Activated T-helper 2 cell treated with anti-CD3 and anti-CD28 coated beads, Interferon-gamma antibody, Interleukin-2, Interleukin-4, amounts not matched to agents 10 μg/mL and 5 μg/mL and 100 μg/mL, durations not matched to agents 14 hours and 24 hours and 36 hours (primary cell): ENCODE data around the gene LMX1B. TPM values are rescaled to one million over a fixed set of nuclear protein-coding genes. Genes with fewer than 3 reads are reported as not detected.
"Not testable (repeated sequence)": the region's sequence is repeated elsewhere in the genome, so short reads cannot be mapped to it uniquely, and the experiment has no call there.

Source experiments
- DNase-seq: peaks from one replicate; pipeline ENCODE4 v3.0.0; 2021; ENCODE audit warnings: low spot score
- H3K27ac Mint-ChIP-seq: one replicate; pipeline ENCODE4 v1.8.0; 2021; ENCODE audit warnings: mixed read lengths
- H3K27me3 Mint-ChIP-seq: one replicate; pipeline ENCODE4 v1.8.0; 2021; ENCODE audit warnings: low read depth, mixed read lengths
- H3K36me3 Mint-ChIP-seq: one replicate; pipeline ENCODE4 v1.8.0; 2021; ENCODE audit warnings: low read depth, mixed read lengths
- H3K4me1 Mint-ChIP-seq: one replicate; pipeline ENCODE4 v1.8.0; 2021; ENCODE audit warnings: low read depth, mixed read lengths
- H3K4me3 Mint-ChIP-seq: one replicate; pipeline ENCODE4 v1.8.0; 2021; ENCODE audit warnings: low read depth, mild to moderate bottlenecking, moderate library complexity, mixed read lengths
- H3K9me3 Mint-ChIP-seq: one replicate; pipeline ENCODE4 v1.8.0; 2021; ENCODE audit warnings: mixed read lengths
- intact Hi-C: fragments of 100-400 bp; cut with micrococcal nuclease; formaldehyde crosslinking; loops from one replicate; pipeline ENCODE4 v1.15.1; 2023
- total RNA-seq: library from RNA; stranded (reverse); gene quantifications from 2 replicates; pipeline ENCODE4 v1.2.3, GENCODE V29; 2022

Gene LMX1B
- total RNA-seq, 1 donor from 2014 or later = not detected

- Mint-ChIP-seq H3K27me3 (peaks cover 24% of the 10 kb centered on the region), H3K36me3 (no peaks in the 10 kb centered on the region), H3K4me1 (peaks cover 14% of the 10 kb centered on the region), H3K4me3 (no peak overlapping the region), H3K9me3 (no peaks in the 10 kb centered on the region), H3K27ac (no peak overlapping the region)
- DNase-seq = no peak
- intact Hi-C loops = loop anchor here (5.0 kb wide), 1 partner anchor 41 kb away; no protein-coding TSS in a partner anchor
These were observed 92.9 kb downstream of the LMX1B start for GRCh38 chr9:126706698-126707053.

- peaks cover 14% of the 10 kb centered on the region for H3K4me1 Mint-ChIP-seq
- no peak overlapping the region for H3K27ac Mint-ChIP-seq
- peaks cover 26% of the 10 kb centered on the region for H3K27me3 Mint-ChIP-seq
- intact Hi-C loops = loop anchor here (5.0 kb wide), 1 partner anchor 40 kb away; no protein-coding TSS in a partner anchor
- H3K4me3 Mint-ChIP-seq = no peak overlapping the region
- no peaks in the 10 kb centered on the region for H3K36me3 Mint-ChIP-seq
- no peak for DNase-seq
- H3K9me3 Mint-ChIP-seq = no peaks in the 10 kb centered on the region
These were observed 93.4 kb downstream of the LMX1B start for GRCh38 chr9:126707083-126707482.

- not testable (repeated sequence) for H3K36me3 Mint-ChIP-seq, H3K4me3 Mint-ChIP-seq, H3K9me3 Mint-ChIP-seq, H3K27ac Mint-ChIP-seq
- peaks cover 26% of the 10 kb centered on the region for H3K27me3 Mint-ChIP-seq
- intact Hi-C loops = loop anchor here (5.0 kb wide), 1 partner anchor 40 kb away; no protein-coding TSS in a partner anchor
- H3K4me1 Mint-ChIP-seq = peaks cover 14% of the 10 kb centered on the region
- DNase-seq = peak; percentile 4
These were observed 94.0 kb downstream of the LMX1B start for GRCh38 chr9:126707712-126708111.

GRCh38 chr9:126708178-126708577 is 94.5 kb downstream of the LMX1B start:
- Mint-ChIP-seq H3K27me3 (peaks cover 28% of the 10 kb centered on the region), H3K9me3 (no peaks in the 10 kb centered on the region), H3K4me1 (peaks cover 14% of the 10 kb centered on the region), H3K27ac (no peak overlapping the region), H3K4me3 (no peak overlapping the region), H3K36me3 (no peaks in the 10 kb centered on the region)
- DNase-seq = peak; percentile 7
- intact Hi-C loops = loop anchor here (5.0 kb wide), 1 partner anchor 39 kb away; no protein-coding TSS in a partner anchor

GRCh38 chr9:126709241-126709640 is 95.5 kb downstream of the LMX1B start:
- intact Hi-C loops = loop anchor here (5.0 kb wide), 1 partner anchor 38 kb away; no protein-coding TSS in a partner anchor
- H3K27me3 Mint-ChIP-seq = peaks cover 31% of the 10 kb centered on the region
- peaks cover 14% of the 10 kb centered on the region for H3K4me1 Mint-ChIP-seq
- no peaks in the 10 kb centered on the region for H3K36me3 Mint-ChIP-seq
- H3K27ac Mint-ChIP-seq = no peak overlapping the region
- DNase-seq = peak; percentile 4
- no peak overlapping the region for H3K4me3 Mint-ChIP-seq
- H3K9me3 Mint-ChIP-seq = no peaks in the 10 kb centered on the region

GRCh38 chr9:126715382-126715781 is 101.7 kb downstream of the LMX1B start:
- no peak for DNase-seq
- no peaks in the 10 kb centered on the region for H3K36me3 Mint-ChIP-seq
- H3K27ac Mint-ChIP-seq = no peak overlapping the region
- intact Hi-C loops = no loop called here
- H3K27me3 Mint-ChIP-seq = peaks cover 35% of the 10 kb centered on the region
- no peak overlapping the region for H3K4me3 Mint-ChIP-seq
- H3K4me1 Mint-ChIP-seq = peaks cover 14% of the 10 kb centered on the region
- no peaks in the 10 kb centered on the region for H3K9me3 Mint-ChIP-seq

- H3K4me3 Mint-ChIP-seq, H3K9me3 Mint-ChIP-seq, H3K27ac Mint-ChIP-seq, intact Hi-C loops, DNase-seq, H3K36me3 Mint-ChIP-seq: not testable (repeated sequence)
- Mint-ChIP-seq H3K27me3 (peaks cover 29% of the 10 kb centered on the region), H3K4me1 (peaks cover 29% of the 10 kb centered on the region)
These were observed 103.7 kb downstream of the LMX1B start for GRCh38 chr9:126717441-126717840.

- no peak overlapping the region for H3K4me3 Mint-ChIP-seq
- H3K9me3 Mint-ChIP-seq = no peaks in the 10 kb centered on the region
- peak overlapping the region; percentile 65 for H3K27ac Mint-ChIP-seq
- DNase-seq = peak; percentile 84
- H3K36me3 Mint-ChIP-seq = no peaks in the 10 kb centered on the region
- intact Hi-C loops = no loop called here
- peaks cover 21% of the 10 kb centered on the region for H3K27me3 Mint-ChIP-seq
- peaks cover 35% of the 10 kb centered on the region for H3K4me1 Mint-ChIP-seq
These were observed 105.9 kb downstream of the LMX1B start for GRCh38 chr9:126719618-126720031.

- Mint-ChIP-seq H3K9me3 (no peaks in the 10 kb centered on the region), H3K27ac (peak overlapping the region; percentile 65), H3K27me3 (peaks cover 19% of the 10 kb centered on the region), H3K4me3 (no peak overlapping the region), H3K36me3 (no peaks in the 10 kb centered on the region), H3K4me1 (peaks cover 35% of the 10 kb centered on the region)
- intact Hi-C loops = no loop called here
- DNase-seq = no peak
These were observed 106.3 kb downstream of the LMX1B start for GRCh38 chr9:126720036-126720435.

GRCh38 chr9:126720661-126721563 is 107.2 kb downstream of the LMX1B start:
- Mint-ChIP-seq H3K36me3 (no peaks in the 10 kb centered on the region), H3K27ac (peak overlapping the region; percentile 44), H3K9me3 (no peaks in the 10 kb centered on the region), H3K27me3 (peaks cover 15% of the 10 kb centered on the region), H3K4me3 (peak overlapping the region; percentile 57), H3K4me1 (peaks cover 35% of the 10 kb centered on the region)
- no peak for DNase-seq
- intact Hi-C loops = no loop called here

GRCh38 chr9:126721564-126721981 is 107.8 kb downstream of the LMX1B start:
- intact Hi-C loops = no loop called here
- no peak for DNase-seq
- Mint-ChIP-seq H3K4me3 (peak overlapping the region; percentile 70), H3K36me3 (no peaks in the 10 kb centered on the region), H3K27me3 (peaks cover 16% of the 10 kb centered on the region), H3K4me1 (peaks cover 35% of the 10 kb centered on the region), H3K27ac (peak overlapping the region; percentile 68), H3K9me3 (no peaks in the 10 kb centered on the region)

- intact Hi-C loops = loop anchor here (2.0 kb wide), 3 partner anchors 18 to 82 kb away; partner anchors contain the start of gene ZBTB43
- Mint-ChIP-seq H3K27ac (peak overlapping the region; percentile 68), H3K4me3 (peak overlapping the region; percentile 70), H3K27me3 (peaks cover 15% of the 10 kb centered on the region), H3K4me1 (peaks cover 35% of the 10 kb centered on the region), H3K36me3 (no peaks in the 10 kb centered on the region), H3K9me3 (no peaks in the 10 kb centered on the region)
- peak; percentile 80 for DNase-seq
These were observed 108.7 kb downstream of the LMX1B start for GRCh38 chr9:126722252-126722921.
